ENCODE results near the gene ME3.

Gene ME3

DNA sequence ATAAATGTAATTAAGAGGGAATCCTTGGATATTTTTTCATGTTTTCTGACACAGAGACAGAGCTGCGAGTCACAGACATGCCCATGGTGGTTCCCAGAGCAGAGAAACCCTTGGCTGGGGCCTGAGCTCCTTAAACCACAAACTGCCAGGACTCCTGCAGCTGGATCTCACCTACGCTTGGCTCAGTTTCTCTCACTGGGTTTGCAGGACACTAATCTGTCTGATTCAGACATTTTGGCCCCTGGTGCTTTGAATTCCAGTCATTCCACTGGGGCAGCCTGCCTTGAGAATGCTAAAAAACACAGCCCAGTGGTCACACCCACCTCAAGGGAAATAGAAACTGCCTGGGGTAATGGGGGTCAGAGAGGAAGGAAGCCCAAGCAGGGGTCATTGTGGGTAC is 175.1 kb downstream of the ME3 start:
- no peak for TF ChIP-seq SIN3A (IDR thresholded peaks at IDR 0.05; ENCODE audit: borderline replicate concordance, insufficient read depth, low read length)
- no peak for TF ChIP-seq POLR2AphosphoS5 (IDR thresholded peaks at IDR 0.05; ENCODE audit: low read depth, low read length)
- no peak for TF ChIP-seq FOXP2 (optimal IDR thresholded peaks at IDR 0.05; ENCODE audit: borderline replicate concordance, extremely low read depth, extremely low read length, insufficient read depth)
- TF ChIP-seq REST (IDR thresholded peaks at IDR 0.05; ENCODE audit: insufficient read depth in 1 of 2, low read depth in 2 of 2, low read length in 2 of 2) = no peak

DNA sequence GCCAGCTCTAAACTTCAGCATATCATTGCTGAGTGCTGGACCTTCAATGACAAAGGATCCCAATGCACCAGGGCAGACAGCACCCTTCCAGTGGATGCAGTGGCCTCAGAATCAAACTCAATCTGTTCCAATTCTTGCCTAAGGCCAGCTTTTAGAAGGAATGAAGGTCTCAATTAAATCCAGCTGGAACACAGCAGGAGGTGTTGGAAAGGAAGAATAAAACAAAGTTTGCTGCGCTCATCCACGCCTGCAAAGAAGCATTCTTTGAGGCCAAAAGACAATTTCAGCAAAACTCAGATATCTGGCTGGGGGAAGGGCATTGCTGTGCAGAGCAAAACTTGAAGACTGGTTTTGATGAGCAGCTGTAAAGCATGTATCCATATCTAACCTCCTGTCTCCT is 177.1 kb downstream of the ME3 start:
- no peak for TF ChIP-seq POLR2AphosphoS5 (IDR thresholded peaks at IDR 0.05; ENCODE audit: low read depth, low read length)
- no peak for TF ChIP-seq TAF1 (IDR thresholded peaks at IDR 0.05; ENCODE audit: borderline replicate concordance, insufficient read depth, low read length)
- peak in 1 of 2 experiments; percentile 80; a peak in 2 of 4 replicates for TF ChIP-seq REST (IDR thresholded peaks at IDR 0.05; ENCODE audit: insufficient read depth in 1 of 2, low read depth in 2 of 2, low read length in 2 of 2)

- TF ChIP-seq TAF1 (IDR thresholded peaks at IDR 0.05; ENCODE audit: borderline replicate concordance, insufficient read depth, low read length) = no peak
- no peak for TF ChIP-seq FOXP2 (optimal IDR thresholded peaks at IDR 0.05; ENCODE audit: borderline replicate concordance, extremely low read depth, extremely low read length, insufficient read depth)
- TF ChIP-seq REST (IDR thresholded peaks at IDR 0.05; ENCODE audit: insufficient read depth in 1 of 2, low read depth in 2 of 2, low read length in 2 of 2) = no peak
- no peak for TF ChIP-seq POLR2AphosphoS5 (IDR thresholded peaks at IDR 0.05; ENCODE audit: low read depth, low read length)
- no peak for TF ChIP-seq SIN3A (IDR thresholded peaks at IDR 0.05; ENCODE audit: borderline replicate concordance, insufficient read depth, low read length)
These were observed 179.9 kb downstream of the ME3 start for GRCh38 chr11:86492370-86493010.

DNA sequence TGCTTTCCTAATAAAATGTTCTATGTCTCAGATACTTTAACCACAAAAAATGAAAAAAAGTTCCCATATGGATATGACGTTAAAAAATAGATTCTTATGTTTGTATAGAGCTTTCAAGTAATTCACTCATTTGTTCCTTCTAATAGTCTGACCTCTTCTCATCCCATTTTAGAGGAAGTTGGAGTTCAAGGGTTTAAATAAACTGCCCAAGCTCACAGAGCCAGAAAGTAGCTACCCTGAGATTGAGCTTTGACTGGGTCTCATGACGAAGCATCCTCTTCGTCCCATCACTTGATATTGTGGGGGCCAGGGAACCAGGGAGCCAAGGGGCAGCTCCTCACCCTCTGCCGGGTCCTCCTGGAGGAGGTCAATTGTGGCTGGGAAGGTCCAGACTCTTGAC is 181.4 kb downstream of the ME3 start:
- TF ChIP-seq SIN3A (IDR thresholded peaks at IDR 0.05; ENCODE audit: borderline replicate concordance, insufficient read depth, low read length) (no peak), POLR2AphosphoS5 (IDR thresholded peaks at IDR 0.05; ENCODE audit: low read depth, low read length) (no peak), FOXP2 (optimal IDR thresholded peaks at IDR 0.05; ENCODE audit: borderline replicate concordance, extremely low read depth, extremely low read length, insufficient read depth) (no peak), TAF1 (IDR thresholded peaks at IDR 0.05; ENCODE audit: borderline replicate concordance, insufficient read depth, low read length) (no peak), REST (IDR thresholded peaks at IDR 0.05; ENCODE audit: insufficient read depth in 1 of 2, low read depth in 2 of 2, low read length in 2 of 2) (no peak)

GRCh38 chr11:86490582-86490981 is 181.8 kb downstream of the ME3 start:
- no peak for TF ChIP-seq FOXP2 (optimal IDR thresholded peaks at IDR 0.05; ENCODE audit: borderline replicate concordance, extremely low read depth, extremely low read length, insufficient read depth)
- no peak for TF ChIP-seq REST (IDR thresholded peaks at IDR 0.05; ENCODE audit: insufficient read depth in 1 of 2, low read depth in 2 of 2, low read length in 2 of 2)
- no peak for TF ChIP-seq SIN3A (IDR thresholded peaks at IDR 0.05; ENCODE audit: borderline replicate concordance, insufficient read depth, low read length)
- TF ChIP-seq TAF1 (IDR thresholded peaks at IDR 0.05; ENCODE audit: borderline replicate concordance, insufficient read depth, low read length) = no peak
- TF ChIP-seq POLR2AphosphoS5 (IDR thresholded peaks at IDR 0.05; ENCODE audit: low read depth, low read length) = no peak

All from PFSK-1 (cell line).